Karpas-422 (cell line): Measurements from ENCODE around the gene CCSAP. TPM values are rescaled to one million over a fixed set of nuclear protein-coding genes. Genes with fewer than 3 reads are reported as not detected.
A peak's percentile ranks its signal among the peaks of the same experiment; 100 is the strongest.

Experiments used
- DNase-seq: peaks from one replicate; pipeline ENCODE4 v3.0.0-alpha.2; 2015
- H2AFZ ChIP-seq: fragments of 200-600 bp; sonication (generic); 2 replicates; pipeline ENCODE4 v1.6.1; 2014; ENCODE audit warnings: antibody characterized with exemption, low read length, mixed read lengths
- H3K27ac ChIP-seq: fragments of 200-600 bp; sonication (generic); 2 replicates; pipeline ENCODE4 v1.5.1; 2014; ENCODE audit warnings: mild to moderate bottlenecking, low read length, moderate library complexity
- H3K27me3 ChIP-seq: fragments of 200-600 bp; sonication (generic); 2 replicates; pipeline ENCODE4 v1.6.1; 2014; ENCODE audit warnings: low read length, mixed read lengths
- H3K36me3 ChIP-seq: fragments of 200-600 bp; sonication (generic); 2 replicates; pipeline ENCODE4 v1.6.1; 2014; ENCODE audit warnings: low read length, mixed read lengths; ENCODE audit not compliant: insufficient read depth
- H3K4me1 ChIP-seq: fragments of 200-600 bp; sonication (generic); 2 replicates; pipeline ENCODE4 v1.6.1; 2014; ENCODE audit warnings: mild to moderate bottlenecking, low read length, mixed read lengths
- H3K4me2 ChIP-seq: fragments of 200-600 bp; sonication (generic); 2 replicates; pipeline ENCODE4 v1.6.1; 2014; ENCODE audit warnings: low read length, low read depth, mild to moderate bottlenecking; ENCODE audit not compliant: poor library complexity, severe bottlenecking
- H3K4me3 ChIP-seq: fragments of 200-600 bp; sonication (generic); 2 replicates; pipeline ENCODE4 v1.5.1; 2014; ENCODE audit warnings: mild to moderate bottlenecking, antibody characterized with exemption, low read length, mixed read lengths
- H3K79me2 ChIP-seq: fragments of 200-600 bp; sonication (generic); 2 replicates; pipeline ENCODE4 v1.6.1; 2014; ENCODE audit warnings: mild to moderate bottlenecking, low read length, mixed read lengths
- H3K9ac ChIP-seq: fragments of 200-600 bp; sonication (generic); 2 replicates; pipeline ENCODE4 v1.6.0; 2014; ENCODE audit warnings: low read length
- H3K9me2 ChIP-seq: fragments of 200-600 bp; sonication (generic), shearing (Covaris generic); replicated peaks from 2 replicates; pipeline ENCODE4 v1.6.0; 2014; ENCODE audit warnings: mild to moderate bottlenecking, low read length, moderate library complexity; ENCODE audit not compliant: insufficient read depth
- H3K9me3 ChIP-seq: fragments of 300-700, 200-600 bp; sonication (generic); 2 replicates; pipeline ENCODE4 v1.6.1; 2014; ENCODE audit warnings: low read length, mixed read lengths
- H4K20me1 ChIP-seq: fragments of 200-600 bp; sonication (generic); 2 replicates; pipeline ENCODE4 v1.6.1; 2014; ENCODE audit warnings: mild to moderate bottlenecking, antibody characterized with exemption, low read length, low read depth; ENCODE audit not compliant: insufficient read depth
- total RNA-seq: library from RNA; depleted of rRNA; stranded (reverse); fragments of >200 nt; shearing (Covaris generic); gene quantifications from 2 replicates; pipeline ENCODE4 v1.2.3, GENCODE V29; 2014; ENCODE audit warnings: low replicate concordance

CCSAP gene
- total RNA-seq, 1 experiment from 2014 or later = 1.8 TPM

GRCh38 chr1:229316166-229316565 lies 26.7 kb downstream of the CCSAP start:
- Histone ChIP-seq H3K27me3 (no peaks in the 10 kb centered on the region), H3K27ac (no peak overlapping the region), H3K9me2 (no peaks in the 10 kb centered on the region), H3K36me3 (no peaks in the 10 kb centered on the region), H3K9ac (no peak overlapping the region), H3K4me1 (no peaks in the 10 kb centered on the region), H3K79me2 (no peaks in the 10 kb centered on the region), H3K4me3 (no peak overlapping the region), H4K20me1 (no peaks in the 10 kb centered on the region), H2AFZ (no peak overlapping the region), H3K4me2 (no peak overlapping the region), H3K9me3 (no peaks in the 10 kb centered on the region)
- no peak for DNase-seq

- H3K4me3 ChIP-seq = no peak overlapping the region
- H2AFZ ChIP-seq = no peak overlapping the region
- no peaks in the 10 kb centered on the region for H3K4me1 ChIP-seq
- no peaks in the 10 kb centered on the region for H3K9me2 ChIP-seq
- H3K27ac ChIP-seq = no peak overlapping the region
- DNase-seq = no peak
- no peaks in the 10 kb centered on the region for H3K36me3 ChIP-seq
- no peaks in the 10 kb centered on the region for H3K9me3 ChIP-seq
- no peaks in the 10 kb centered on the region for H4K20me1 ChIP-seq
- H3K27me3 ChIP-seq = no peaks in the 10 kb centered on the region
- no peak overlapping the region for H3K4me2 ChIP-seq
- no peaks in the 10 kb centered on the region for H3K79me2 ChIP-seq
- H3K9ac ChIP-seq = no peak overlapping the region
Observed at GRCh38 chr1:229310833-229311232, 32.0 kb downstream of the CCSAP start.

GRCh38 chr1:229309684-229310083 lies 33.2 kb downstream of the CCSAP start:
- Histone ChIP-seq H4K20me1 (no peaks in the 10 kb centered on the region), H3K9me3 (no peaks in the 10 kb centered on the region), H3K4me1 (no peaks in the 10 kb centered on the region), H3K27ac (no peak overlapping the region), H3K4me2 (no peak overlapping the region), H3K79me2 (no peaks in the 10 kb centered on the region), H3K27me3 (no peaks in the 10 kb centered on the region), H3K9me2 (no peaks in the 10 kb centered on the region), H3K36me3 (no peaks in the 10 kb centered on the region), H3K4me3 (no peak overlapping the region), H2AFZ (no peak overlapping the region), H3K9ac (no peak overlapping the region)
- no peak for DNase-seq

- H3K27me3 ChIP-seq = no peaks in the 10 kb centered on the region
- H3K4me3 ChIP-seq = no peak overlapping the region
- no peaks in the 10 kb centered on the region for H3K9me2 ChIP-seq
- DNase-seq = no peak
- no peak overlapping the region for H3K27ac ChIP-seq
- no peak overlapping the region for H2AFZ ChIP-seq
- H3K36me3 ChIP-seq = no peaks in the 10 kb centered on the region
- H3K9me3 ChIP-seq = no peaks in the 10 kb centered on the region
- H3K79me2 ChIP-seq = no peaks in the 10 kb centered on the region
- no peak overlapping the region for H3K9ac ChIP-seq
- H4K20me1 ChIP-seq = no peaks in the 10 kb centered on the region
- H3K4me2 ChIP-seq = no peak overlapping the region
- H3K4me1 ChIP-seq = no peaks in the 10 kb centered on the region
Observed at GRCh38 chr1:229309074-229309473, 33.8 kb downstream of the CCSAP start.

- Histone ChIP-seq H3K4me3 (no peak overlapping the region), H3K36me3 (no peaks in the 10 kb centered on the region), H3K79me2 (no peaks in the 10 kb centered on the region), H3K27ac (no peak overlapping the region), H4K20me1 (no peaks in the 10 kb centered on the region), H3K9me3 (no peaks in the 10 kb centered on the region), H3K27me3 (no peaks in the 10 kb centered on the region), H2AFZ (no peak overlapping the region), H3K9ac (no peak overlapping the region), H3K4me1 (no peaks in the 10 kb centered on the region), H3K9me2 (no peaks in the 10 kb centered on the region), H3K4me2 (no peak overlapping the region)
- DNase-seq = no peak
Observed at GRCh38 chr1:229305392-229305791, 37.5 kb downstream of the CCSAP start.

GRCh38 chr1:229303855-229304254 lies 39.0 kb downstream of the CCSAP start:
- Histone ChIP-seq H3K9me2 (no peaks in the 10 kb centered on the region), H3K79me2 (no peaks in the 10 kb centered on the region), H2AFZ (no peak overlapping the region), H3K9ac (no peak overlapping the region), H3K36me3 (no peaks in the 10 kb centered on the region), H3K27ac (no peak overlapping the region), H3K4me3 (no peak overlapping the region), H4K20me1 (no peaks in the 10 kb centered on the region), H3K9me3 (no peaks in the 10 kb centered on the region), H3K4me1 (no peaks in the 10 kb centered on the region), H3K4me2 (peak overlapping the region; percentile 11), H3K27me3 (no peaks in the 10 kb centered on the region)
- no peak for DNase-seq

- H4K20me1 ChIP-seq = no peaks in the 10 kb centered on the region
Observed at GRCh38 chr1:229302740-229303139, 40.1 kb downstream of the CCSAP start.

GRCh38 chr1:229300099-229300757 lies 42.6 kb downstream of the CCSAP start:
- Histone ChIP-seq H3K4me1 (no peaks in the 10 kb centered on the region), H3K4me3 (no peak overlapping the region), H3K27me3 (no peaks in the 10 kb centered on the region), H3K9ac (no peak overlapping the region), H3K36me3 (no peaks in the 10 kb centered on the region), H3K9me2 (no peaks in the 10 kb centered on the region), H2AFZ (no peak overlapping the region), H3K9me3 (no peaks in the 10 kb centered on the region), H4K20me1 (no peaks in the 10 kb centered on the region), H3K4me2 (no peak overlapping the region), H3K79me2 (no peaks in the 10 kb centered on the region), H3K27ac (no peak overlapping the region)
- no peak for DNase-seq

More at GRCh38 chr1:229302740-229303139, 40.1 kb downstream of the CCSAP start:
- H3K79me2 ChIP-seq = no peaks in the 10 kb centered on the region
- H3K27ac ChIP-seq = no peak overlapping the region
- no peak overlapping the region for H3K4me2 ChIP-seq
- no peaks in the 10 kb centered on the region for H3K36me3 ChIP-seq
- no peak for DNase-seq
- no peak overlapping the region for H3K9ac ChIP-seq
- H3K27me3 ChIP-seq = no peaks in the 10 kb centered on the region
- no peak overlapping the region for H3K4me3 ChIP-seq
- no peak overlapping the region for H2AFZ ChIP-seq
- no peaks in the 10 kb centered on the region for H3K9me3 ChIP-seq
- H3K9me2 ChIP-seq = no peaks in the 10 kb centered on the region
- no peaks in the 10 kb centered on the region for H3K4me1 ChIP-seq
